GM12891 (cell line): Measurements from ENCODE around the gene UBE2U. TPM values are rescaled to one million over a fixed set of nuclear protein-coding genes. Genes with fewer than 3 reads are reported as not detected.

Source experiments
- DNase-seq: peaks from one replicate; pipeline ENCODE4 v3.0.0; 2011; ENCODE audit warnings: low spot score; ENCODE audit not compliant: insufficient read length
- FAIRE-seq: peaks from 2 replicates; lab custom pipeline; 2011; peaks lifted over from hg19 to GRCh38; lab: Jason Lieb, UNC
- PAX5 ChIP-seq: IDR thresholded peaks from 2 replicates; pipeline ENCODE4 v1.6.1; 2011; ENCODE audit warnings: low read length, moderate library complexity, mild to moderate bottlenecking; ENCODE audit not compliant: insufficient read depth, severe bottlenecking
- POLR2A ChIP-seq: IDR thresholded peaks from 2 replicates; pipeline ENCODE4 v1.6.1; 2011; ENCODE audit warnings: low read depth, low read length, control low read depth
- POLR2AphosphoS5 ChIP-seq: IDR thresholded peaks from 2 replicates; pipeline ENCODE4 v1.6.1; 2011; ENCODE audit warnings: low read depth, low read length, control low read depth
- POU2F2 ChIP-seq: IDR thresholded peaks from 2 replicates; pipeline ENCODE4 v1.6.1; 2011; ENCODE audit warnings: low read depth, mild to moderate bottlenecking, control low read depth, low read length, moderate library complexity
- SPI1 ChIP-seq: IDR thresholded peaks from 2 replicates; pipeline ENCODE4 v1.6.1; 2011; ENCODE audit warnings: low read depth, low read length, control low read depth
- TAF1 ChIP-seq: IDR thresholded peaks from 2 replicates; pipeline ENCODE4 v1.6.1; 2011; ENCODE audit warnings: low read depth, low read length, control low read depth
- polyA plus RNA-seq: library from polyadenylated mRNA; unstranded; fragments of >200 nt; gene quantifications from one replicate; pipeline ENCODE4 v1.2.1, GENCODE V29; 2012; ENCODE audit warnings: low read depth, missing spikeins, inconsistent platforms; ENCODE audit not compliant: missing spikeins

UBE2U gene, protein sequence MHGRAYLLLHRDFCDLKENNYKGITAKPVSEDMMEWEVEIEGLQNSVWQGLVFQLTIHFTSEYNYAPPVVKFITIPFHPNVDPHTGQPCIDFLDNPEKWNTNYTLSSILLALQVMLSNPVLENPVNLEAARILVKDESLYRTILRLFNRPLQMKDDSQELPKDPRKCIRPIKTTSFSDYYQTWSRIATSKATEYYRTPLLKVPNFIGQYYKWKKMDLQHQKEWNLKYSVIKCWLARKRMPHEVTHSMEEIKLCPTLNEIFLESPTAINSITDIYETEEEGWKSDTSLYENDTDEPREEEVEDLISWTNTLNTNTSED
- not detected for polyA plus RNA-seq

DNA sequence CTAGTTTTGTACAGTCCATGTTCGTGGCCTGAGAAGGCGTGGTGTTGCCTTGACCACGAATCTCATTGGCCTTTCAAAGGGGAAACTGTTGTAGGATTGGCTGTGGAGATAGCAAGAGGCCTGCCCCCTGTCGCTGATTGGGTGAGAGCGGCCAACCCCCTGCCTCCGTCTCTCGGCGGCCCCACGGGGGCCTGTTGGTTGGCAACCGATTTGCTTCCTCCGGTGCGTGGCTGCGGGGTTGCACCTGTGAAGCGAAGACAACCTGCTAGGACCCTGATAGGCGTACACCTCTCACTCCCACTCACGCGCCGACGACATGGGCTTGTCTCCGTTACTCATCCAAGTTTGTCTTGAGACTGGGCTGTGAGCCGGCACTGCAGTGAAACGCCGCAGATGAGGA is at the start of gene UBE2U:
UBE2U (plus strand) TSS at position 204 of the 400 bp plus-strand sequence. CDS start 428 bp downstream, outside the sequence.
- TF ChIP-seq SPI1 (no peak), PAX5 (no peak), TAF1 (no peak), POLR2A (no peak), POU2F2 (no peak), POLR2AphosphoS5 (no peak)
- no peak for DNase-seq
- no peak for FAIRE-seq

DNA sequence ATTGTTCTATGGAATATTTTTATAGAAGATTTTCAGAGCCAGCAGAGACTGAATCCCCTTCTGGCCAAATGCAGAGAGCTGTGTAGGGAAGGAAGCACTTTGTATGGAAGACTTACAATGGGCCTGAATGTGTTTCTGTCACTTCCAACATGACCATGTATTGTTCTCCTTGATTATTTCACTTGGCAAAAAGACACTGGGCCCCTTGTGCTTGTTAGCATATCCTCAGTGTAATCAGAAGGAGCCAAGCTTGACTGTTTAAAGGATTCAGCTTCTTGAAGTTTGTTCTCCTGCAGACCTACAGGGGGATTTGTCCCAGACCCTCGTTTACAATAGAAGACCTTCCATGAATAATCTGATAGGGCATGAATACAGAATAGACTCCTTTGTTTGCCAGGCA is 48.1 kb upstream of the UBE2U start:
- TF ChIP-seq POLR2A = no peak
- no peak for TF ChIP-seq PAX5
- no peak for TF ChIP-seq SPI1
- TF ChIP-seq TAF1 = no peak
- no peak for TF ChIP-seq POU2F2
- no peak for TF ChIP-seq POLR2AphosphoS5
- FAIRE-seq (no peak), DNase-seq (no peak)

DNA sequence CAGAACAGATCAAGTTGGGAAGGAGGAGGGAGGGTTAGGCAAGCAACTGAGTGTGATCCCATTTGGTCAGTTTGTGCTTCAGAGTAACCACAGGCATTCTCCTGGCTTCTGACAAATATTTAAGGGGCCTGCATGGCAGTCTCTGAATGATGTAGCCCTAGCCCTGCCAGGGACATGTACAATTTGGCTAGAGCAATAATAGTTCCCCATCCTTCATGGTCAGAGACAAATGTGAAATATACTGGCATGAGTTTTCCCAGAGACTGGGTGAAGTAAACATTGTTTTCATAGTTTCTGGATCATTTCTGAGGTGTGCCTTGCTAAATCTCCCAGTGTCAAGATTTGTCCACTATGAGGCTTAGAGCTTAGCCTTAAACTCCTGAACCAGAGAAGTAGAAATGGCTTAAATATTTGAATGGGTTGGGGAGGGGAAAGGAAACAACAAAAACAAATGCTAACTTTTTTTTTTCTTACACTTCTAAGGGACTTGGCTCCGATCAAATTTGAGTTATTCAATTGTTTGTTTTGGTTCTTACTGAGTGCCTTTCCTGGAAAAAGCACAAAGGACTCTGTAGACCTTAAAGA is 42.0 kb upstream of the UBE2U start:
- DNase-seq (no peak), FAIRE-seq (no peak)
- TF ChIP-seq POU2F2 (no peak), TAF1 (no peak), PAX5 (no peak), SPI1 (no peak), POLR2AphosphoS5 (no peak), POLR2A (no peak)

DNA sequence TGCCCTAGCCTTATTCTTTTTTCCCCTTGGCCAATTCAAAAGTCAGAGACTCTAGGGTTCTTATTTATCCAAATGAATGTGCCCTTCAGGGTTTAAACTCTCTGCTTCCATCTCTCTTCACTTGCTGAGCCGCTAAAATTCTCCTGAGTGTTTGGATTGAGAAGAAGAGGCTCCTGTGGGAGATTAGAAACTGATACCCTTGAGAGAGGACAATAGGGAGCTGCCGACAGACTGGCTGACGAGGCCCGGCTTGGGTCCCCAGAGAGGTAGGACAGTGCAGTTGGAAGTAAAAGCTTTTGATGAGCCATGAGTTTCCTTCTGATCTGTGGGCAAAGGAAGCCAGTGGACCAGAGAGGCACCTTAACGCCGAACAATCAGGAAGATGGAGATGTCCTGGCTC is 41.3 kb upstream of the UBE2U start:
- DNase-seq = no peak
- no peak for TF ChIP-seq POU2F2
- TF ChIP-seq POLR2A = no peak
- TF ChIP-seq TAF1 = no peak
- no peak for TF ChIP-seq PAX5
- TF ChIP-seq POLR2AphosphoS5 = no peak
- TF ChIP-seq SPI1 = no peak
- FAIRE-seq = no peak

DNA sequence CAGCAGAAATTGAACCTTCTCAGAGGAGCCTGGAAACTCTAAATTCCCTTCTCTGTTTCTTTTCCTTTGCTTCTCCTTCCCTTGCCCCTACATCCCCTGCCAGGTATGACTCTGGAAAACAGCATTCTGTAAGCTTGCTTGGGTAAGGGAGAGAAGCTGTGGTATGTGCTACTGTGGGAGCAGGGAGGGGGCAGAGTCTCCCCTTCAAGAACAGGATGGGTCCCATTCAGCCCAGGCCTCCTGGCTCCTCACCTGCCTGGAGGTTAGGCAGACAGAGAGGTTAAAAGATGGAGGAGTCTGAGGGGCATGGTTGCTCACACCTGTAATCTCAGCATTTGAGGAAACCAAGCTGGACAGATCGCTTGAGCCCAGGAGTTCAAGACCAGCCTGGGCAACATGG is 40.6 kb upstream of the UBE2U start:
- DNase-seq = no peak
- no peak for FAIRE-seq
- TF ChIP-seq POLR2A (no peak), POLR2AphosphoS5 (no peak), POU2F2 (no peak), TAF1 (no peak), PAX5 (no peak), SPI1 (no peak)

GRCh38 chr1:64163431-64163830 is 40.0 kb upstream of the UBE2U start:
- DNase-seq = no peak
- no peak for TF ChIP-seq POLR2AphosphoS5
- TF ChIP-seq SPI1 = no peak
- no peak for TF ChIP-seq POU2F2
- TF ChIP-seq PAX5 = no peak
- TF ChIP-seq POLR2A = no peak
- no peak for TF ChIP-seq TAF1
- FAIRE-seq = no peak

- DNase-seq = no peak
- FAIRE-seq = no peak
- no peak for TF ChIP-seq POLR2AphosphoS5
- TF ChIP-seq SPI1 = no peak
- TF ChIP-seq POLR2A = no peak
- TF ChIP-seq POU2F2 = no peak
- TF ChIP-seq PAX5 = no peak
- TF ChIP-seq TAF1 = no peak
Measured at GRCh38 chr1:64163970-64164369, 39.5 kb upstream of the UBE2U start.

DNA sequence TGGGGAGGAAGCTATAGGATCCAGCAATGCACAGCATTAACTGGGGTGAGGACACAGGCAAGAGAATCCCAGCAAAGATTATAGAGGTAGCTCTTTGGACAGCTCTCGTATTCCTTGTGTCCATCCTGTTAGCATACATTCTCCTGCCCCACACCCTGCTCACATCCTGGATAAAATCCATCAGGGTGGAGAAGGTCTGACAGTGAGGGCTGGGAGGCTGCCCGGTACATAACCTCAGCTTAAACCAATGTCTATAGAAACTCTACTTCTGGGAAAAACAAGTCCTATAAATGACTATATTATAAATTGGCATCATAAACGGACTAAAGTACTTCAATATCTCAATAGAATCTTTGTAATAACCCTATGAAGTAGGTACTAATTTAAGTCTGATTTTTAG is 36.8 kb upstream of the UBE2U start:
- FAIRE-seq = no peak
- no peak for TF ChIP-seq POLR2AphosphoS5
- no peak for TF ChIP-seq POU2F2
- TF ChIP-seq TAF1 = no peak
- TF ChIP-seq SPI1 = no peak
- no peak for TF ChIP-seq PAX5
- no peak for TF ChIP-seq POLR2A
- no peak for DNase-seq

DNA sequence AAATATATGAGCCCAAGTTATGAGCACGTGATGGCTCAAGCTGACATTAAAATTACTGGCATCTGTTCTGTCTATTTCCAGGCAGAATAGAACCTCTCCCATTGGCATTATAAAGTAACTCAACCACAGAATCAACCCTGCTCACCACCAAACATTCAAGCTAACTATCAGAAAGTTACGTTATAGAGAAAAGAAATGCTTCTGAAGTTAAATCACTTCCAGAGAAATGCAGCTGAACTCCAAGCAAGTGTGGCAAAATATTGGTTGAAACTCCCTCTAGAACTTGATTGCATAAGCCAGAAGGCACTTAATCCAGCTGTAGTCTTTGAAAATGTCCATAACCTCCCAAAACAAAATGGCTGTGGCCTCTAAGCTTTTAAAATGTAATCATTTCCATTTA is 36.2 kb upstream of the UBE2U start:
- no peak for TF ChIP-seq POU2F2
- FAIRE-seq = no peak
- no peak for DNase-seq

DNA sequence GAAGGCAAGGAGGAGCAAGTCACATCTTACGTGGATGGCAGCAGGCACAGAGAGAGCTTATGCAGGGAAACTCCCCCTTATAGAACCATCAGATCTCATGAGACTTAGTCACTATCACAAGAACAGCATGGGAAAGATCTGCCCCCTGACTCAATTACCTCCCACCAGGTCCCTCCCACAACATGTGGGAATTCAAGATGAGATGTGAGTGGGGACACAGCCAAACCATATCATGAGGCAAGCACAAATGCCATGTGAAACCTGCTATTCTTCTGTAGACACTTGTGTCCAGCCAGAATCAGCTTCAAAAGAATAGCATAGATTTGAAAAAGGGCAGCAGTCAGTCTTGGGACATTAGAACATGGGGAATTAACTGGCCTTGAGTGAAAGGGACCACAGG is 32.2 kb upstream of the UBE2U start:
- FAIRE-seq = no peak
- TF ChIP-seq SPI1 (no peak), POLR2AphosphoS5 (no peak), POU2F2 (no peak), TAF1 (no peak), PAX5 (no peak), POLR2A (no peak)
- DNase-seq = no peak
